K562 (cell line): ENCODE measurements around the gene ABCB6. TPM values are rescaled to one million over a fixed set of nuclear protein-coding genes. Genes with fewer than 3 reads are reported as not detected.

ENCODE experiments used
- ATAC-seq: fragments of 200-7000 bp; cut with Tn5 transposase; 3 replicates; pipeline ENCODE4 v1.9.1; 2020; ENCODE audit warnings: moderate library complexity
- BruUV-seq: library from RNA; stranded (reverse); fragments of 400-500 nt; replicated peaks from 2 replicates; lab custom pipeline; 2021; lab: Mats Ljungman, UMichigan
- CTCF ChIA-PET: fragments of 300-600 bp; formaldehyde crosslinking; extraction: SDS; loops from one replicate; lab custom pipeline; 2021; ENCODE audit warnings: low intra/inter-chr PET ratio; lab: Yijun Ruan, JAX
- POLR2A ChIA-PET: fragments of 300-600, 350-650 bp; sonication (Branson Sonifier 250); formaldehyde crosslinking; extraction: SDS; loops from one replicate; lab custom pipeline; 2021; ENCODE audit warnings: antibody characterized with exemption, inconsistent platforms; lab: Yijun Ruan, JAX
- DNase-seq, 4 experiments: peaks; one replicate each; pipeline versions ENCODE4 v3.0.0 to v3.0.0-alpha.2; 2011 to 2018; ENCODE audit warnings: low spot score in 3 of 4, mixed read lengths in 3 of 4; ENCODE audit errors: extremely low read depth in 1 of 4
- FAIRE-seq: peaks from 2 replicates; lab custom pipeline; 2011; peaks lifted over from hg19 to GRCh38; lab: Jason Lieb, UNC
- H2AFZ ChIP-seq: 2 replicates; pipeline ENCODE4 v1.6.0; 2011; ENCODE audit warnings: low read depth, low read length, control low read depth, inconsistent platforms
- H3K27ac ChIP-seq: fragments of 200-600 bp; 3 replicates; pipeline ENCODE4 v1.8.0; 2011; ENCODE audit warnings: low read depth, mild to moderate bottlenecking, control low read depth, inconsistent platforms, low read length, moderate library complexity, mixed read lengths; ENCODE audit errors: extremely low read depth
- H3K27me3 ChIP-seq, 2 experiments: fragments of 300-600 bp in 1 of 2; 2 replicates in 1 of 2; 3 replicates in 1 of 2; pipeline versions ENCODE4 v1.6.0 to v1.8.0; 2011; ENCODE audit warnings: inconsistent platforms in 2 of 2, low read length in 2 of 2, mild to moderate bottlenecking in 1 of 2, mixed read lengths in 1 of 2, moderate library complexity in 1 of 2; ENCODE audit not compliant: control insufficient read depth in 2 of 2, insufficient read depth in 2 of 2
- H3K36me3 ChIP-seq: fragments of 300-600 bp; 3 replicates; pipeline ENCODE4 v1.8.0; 2011; ENCODE audit warnings: mild to moderate bottlenecking, low read length, inconsistent platforms; ENCODE audit not compliant: control insufficient read depth, insufficient read depth
- H3K4me1 ChIP-seq, 2 experiments: fragments of 200-600 bp in 1 of 2; replicated peaks in 1 of 2; 2 replicates in 1 of 2; 3 replicates in 1 of 2; pipeline versions ENCODE4 v1.5.1 to v1.8.0; 2011; ENCODE audit warnings: inconsistent platforms in 2 of 2, low read length in 2 of 2, mild to moderate bottlenecking in 1 of 2, mixed read lengths in 1 of 2, moderate library complexity in 1 of 2; ENCODE audit not compliant: control insufficient read depth in 2 of 2, insufficient read depth in 2 of 2
- H3K4me2 ChIP-seq: 2 replicates; pipeline ENCODE4 v1.6.1; 2011; ENCODE audit warnings: low read length, control low read depth, inconsistent platforms, mixed read lengths; ENCODE audit not compliant: insufficient read depth
- H3K4me3 ChIP-seq: fragments of 200-600 bp; sonication (generic), shearing (Covaris generic); 2 replicates; pipeline ENCODE4 v1.5.1; 2016; ENCODE audit warnings: control low read depth, inconsistent platforms
- H3K79me2 ChIP-seq: fragments of 200-600 bp; 3 replicates; pipeline ENCODE4 v1.8.0; 2011; ENCODE audit warnings: low read length, inconsistent platforms; ENCODE audit not compliant: control insufficient read depth, insufficient read depth
- H3K9ac ChIP-seq, 2 experiments: 2 replicates each; pipeline versions ENCODE4 v1.6.0 to v1.6.1; 2011; ENCODE audit warnings: low read depth in 2 of 2, low read length in 2 of 2, control low read depth in 1 of 2, inconsistent platforms in 1 of 2, mild to moderate bottlenecking in 1 of 2, mixed read lengths in 1 of 2; ENCODE audit not compliant: insufficient read depth in 1 of 2
- H3K9me1 ChIP-seq: one replicate; pipeline ENCODE4 v1.6.0; 2011; ENCODE audit warnings: inconsistent platforms, mild to moderate bottlenecking, low read length, moderate library complexity; ENCODE audit not compliant: control insufficient read depth, insufficient read depth
- H3K9me3 ChIP-seq: replicated peaks from 2 replicates; pipeline ENCODE4 v1.5.1; 2011; ENCODE audit warnings: low read depth, low read length, inconsistent platforms; ENCODE audit not compliant: control insufficient read depth, insufficient read depth
- H4K20me1 ChIP-seq: replicated peaks from 2 replicates; pipeline ENCODE4 v1.6.1; 2011; ENCODE audit warnings: low read length, inconsistent platforms, mixed read lengths; ENCODE audit not compliant: control insufficient read depth, insufficient read depth
- BRD4 ChIP-seq: fragments of 200-600 bp; sonication (generic); IDR thresholded peaks from 2 replicates; pipeline ENCODE4 v1.6.1; 2017; ENCODE audit warnings: inconsistent platforms
- HLTF ChIP-seq: fragments of 450-650 bp; IDR thresholded peaks from 2 replicates; pipeline ENCODE4 v1.6.1; 2016
- HMGN3 ChIP-seq: IDR thresholded peaks from 2 replicates; pipeline ENCODE4 v1.6.1; 2011; ENCODE audit warnings: borderline replicate concordance, low read depth, mild to moderate bottlenecking, mixed read lengths, low read length; ENCODE audit not compliant: insufficient read length; ENCODE audit errors: extremely low read depth
- HNRNPLL ChIP-seq: fragments of 200-400 bp; formaldehyde crosslinking; IDR thresholded peaks from 2 replicates; pipeline ENCODE4 v1.6.1; 2017; ENCODE audit warnings: low read length, low read depth, mild to moderate bottlenecking; ENCODE audit not compliant: poor library complexity, severe bottlenecking
- IRF9 ChIP-seq: fragments of 450-650 bp; IDR thresholded peaks from 2 replicates; pipeline ENCODE4 v1.6.1; 2016; ENCODE audit warnings: missing biosample characterization, missing genetic modification characterization
- L3MBTL2 ChIP-seq: fragments of 450-650 bp; IDR thresholded peaks from 2 replicates; pipeline ENCODE4 v1.6.1; 2016; ENCODE audit warnings: mild to moderate bottlenecking, moderate library complexity
- NCOA4 ChIP-seq: fragments of 450-650 bp; IDR thresholded peaks from 2 replicates; pipeline ENCODE4 v1.6.1; 2018; ENCODE audit warnings: mild to moderate bottlenecking; ENCODE audit not compliant: partially characterized antibody
- NFIC ChIP-seq: fragments of 450-650 bp; IDR thresholded peaks from 2 replicates; pipeline ENCODE4 v1.6.1; 2017; ENCODE audit warnings: mild to moderate bottlenecking, inconsistent platforms
- PRDM10 ChIP-seq: fragments of 450-650 bp; IDR thresholded peaks from 2 replicates; pipeline ENCODE4 v1.6.1; 2018; ENCODE audit not compliant: partially characterized antibody
- SIN3A ChIP-seq, 2 experiments: fragments of 150-350 bp in 1 of 2; IDR thresholded peaks; 2 replicates each; pipeline ENCODE4 v1.6.1; 2011 to 2016; ENCODE audit warnings: borderline replicate concordance in 2 of 2, low read depth in 2 of 2, low read length in 2 of 2, mild to moderate bottlenecking in 2 of 2, moderate library complexity in 2 of 2; ENCODE audit not compliant: control insufficient read depth in 1 of 2
- TFAP4 ChIP-seq: sonication (generic); formaldehyde crosslinking; IDR thresholded peaks from 2 replicates; pipeline ENCODE4 v1.8.0; 2022; ENCODE audit warnings: missing genetic modification reagents, mild to moderate bottlenecking, moderate library complexity, borderline replicate concordance
- ZNF695 ChIP-seq: fragments of 450-650 bp; formaldehyde crosslinking; IDR thresholded peaks from 2 replicates; pipeline ENCODE4 v1.4.0; 2020; ENCODE audit warnings: mild to moderate bottlenecking, moderate library complexity
- ZSCAN29 ChIP-seq: fragments of 450-650 bp; IDR thresholded peaks from 2 replicates; pipeline ENCODE4 v1.6.1; 2017
- WGBS: fragments of 100-300 bp; shearing (Covaris generic); methylation state at CpG from one replicate; pipeline ENCODE4 v1.1.6; 2016; ENCODE audit warnings: low coverage, mixed read lengths; ENCODE audit not compliant: insufficient coverage; ENCODE audit errors: missing lambda C conversion rate; 5-methylcytosine and 5-hydroxymethylcytosine counted together
- in situ Hi-C: fragments of 300-500 bp; cut with MboI; formaldehyde crosslinking; loops from 4 replicates; pipeline ENCODE4 v1.15.0; 2018; ENCODE audit warnings: inconsistent platforms, mixed read lengths
- intact Hi-C: fragments of 100-400 bp; cut with micrococcal nuclease; formaldehyde crosslinking; loops from 2 replicates; pipeline ENCODE4 v1.14.2; 2022
- polyA plus RNA-seq, 8 experiments: library from polyadenylated mRNA; depleted of rRNA in 4 of 8; stranded (reverse) in 5 of 8; unstranded in 3 of 8; fragments of >200 nt; fragmentation: Nextera tagmentation in 2 of 8; fragmentation: Illumina TruSeq in 1 of 8; extraction: Ambion mirVana in 2 of 8; extraction: Trizol in 1 of 8; gene quantifications; 2 replicates each; pipeline versions ENCODE4 v1.2.1 to v1.2.3, GENCODE V29; 2011 to 2014; ENCODE audit warnings: inconsistent platforms in 1 of 8, missing spikeins in 1 of 8
- total RNA-seq, 7 experiments: library from RNA; depleted of rRNA in 6 of 7; stranded (reverse); fragments of >200 nt in 6 of 7; fragmentation: Illumina TruSeq in 2 of 7; extraction: Trizol in 2 of 7; gene quantifications; 2 replicates each; pipeline versions ENCODE4 v1.2.1 to v1.2.3, GENCODE V29; 2011 to 2021; ENCODE audit warnings: low replicate concordance in 1 of 7

ABCB6 gene
- total and polyA plus RNA-seq, 9 of the 15 experiments (the other 6 are each of a cell fraction or from before 2014, with no cell fraction given) = 3.7 to 29.8 (median 16.8) TPM

GRCh38 chr2:219207884-219208740 is 10.6 kb downstream of the ABCB6 start:
- Histone ChIP-seq H2AFZ (no peak overlapping the region), H3K9ac (peak overlapping the region; percentile 38 to 93; a peak in 2 of 4 replicates), H3K4me3 (no peak overlapping the region), H3K4me2 (peak overlapping the region; percentile 84; the same call in 1 of the 2 replicates), H3K27ac (0 out of 3 replicates have a peak overlapping the region, but pooled peaks have one; percentile 28), H3K4me1 (peaks cover 16 to 17% of the 10 kb centered on the region in 2 experiments; a peak in 4 of 5 replicates), H3K9me3 (0 out of 2 replicates have a peak, but pooled peaks cover 2% of the 10 kb centered on the region), H4K20me1 (peaks cover 11% of the 10 kb centered on the region; the same call in 1 of the 2 replicates), H3K9me1 (no peaks in the 10 kb centered on the region), H3K79me2 (no peaks in the 10 kb centered on the region), H3K27me3 (no peaks in the 10 kb centered on the region), H3K36me3 (peaks cover 52% of the 10 kb centered on the region; the same call in 2 of the 3 replicates)
- WGBS = 77% methylated on average over 13 of the region's 17 CpGs
- POLR2A ChIA-PET = interaction anchor here (1.2 to 1.4 kb wide), 2 partner anchors 9 to 71 kb away, joined by 4 to 6 read pairs; partner anchors contain the start of gene DNAJB2
- ATAC-seq (no peak), DNase-seq (no peak), FAIRE-seq (no peak)
- BruUV-seq = no TSS peak
- in situ Hi-C loops = loop anchor here (5.0 kb wide), 1 partner anchor 36 kb away; the partner anchor contains the start of gene SLC23A3
- intact Hi-C loops = loop anchor here (2.0 kb wide), 1 partner anchor 31 kb away; the partner anchor contains the start of gene CNPPD1
- CTCF ChIA-PET = no interaction called here
- TF ChIP-seq IRF9 (tag) (no peak), ZNF695 (CRISPR knock-in tag) (no peak), BRD4 (no peak), NCOA4 (no peak), SIN3A (IDR thresholded peaks at IDR 0.05; ENCODE audit: borderline replicate concordance in 2 of 2, control insufficient read depth in 1 of 2, low read depth in 2 of 2, low read length in 2 of 2) (no peak), HMGN3 (no peak), NFIC (peak; percentile 81), PRDM10 (peak; percentile 87), L3MBTL2 (no peak), ZSCAN29 (no peak), TFAP4 (CRISPR knock-in tag) (0 out of 2 replicates have a peak, but pooled peaks have one; percentile 4), HNRNPLL (no peak), HLTF (no peak)
